ENCODE results near the gene ARHGAP24.

GRCh38 chr4:86001591-86001990, 526.6 kb downstream of the ARHGAP24 start:
- TF ChIP-seq POLR2AphosphoS5 (IDR thresholded peaks at IDR 0.05; ENCODE audit: low read depth, low read length) (no peak), CTCF (IDR thresholded peaks at IDR 0.05) (no peak), TCF7L2 (IDR thresholded peaks at IDR 0.05; ENCODE audit: low read depth, low read length) (no peak), REST (IDR thresholded peaks at IDR 0.05; ENCODE audit: insufficient read depth in 1 of 2, low read depth in 2 of 2, low read length in 1 of 2) (no peak)
